OCI-LY1 (cell line): ENCODE measurements around the gene LNPEP.

ENCODE experiments used
- H2AFZ ChIP-seq: fragments of 200-600 bp; sonication (generic), shearing (Covaris generic); 2 replicates; pipeline ENCODE4 v1.6.0; 2014; ENCODE audit warnings: antibody characterized with exemption, mild to moderate bottlenecking, low read length
- H3F3A ChIP-seq: fragments of 200-600 bp; sonication (generic), shearing (Covaris generic); 2 replicates; pipeline ENCODE4 v1.6.0; 2014; ENCODE audit warnings: mild to moderate bottlenecking, antibody characterized with exemption, low read length, moderate library complexity; ENCODE audit not compliant: insufficient read depth
- H3K27ac ChIP-seq: fragments of 200-600 bp; sonication (generic); 2 replicates; pipeline ENCODE4 v1.5.1; 2014; ENCODE audit warnings: low read length, mixed run types, mild to moderate bottlenecking, low read depth; ENCODE audit not compliant: poor library complexity, severe bottlenecking
- H3K27me3 ChIP-seq: fragments of 200-600 bp; sonication (generic); 2 replicates; pipeline ENCODE4 v1.6.0; 2014; ENCODE audit warnings: antibody characterized with exemption, mild to moderate bottlenecking, low read length, moderate library complexity; ENCODE audit not compliant: insufficient read depth
- H3K36me3 ChIP-seq: fragments of 200-600 bp; sonication (generic); 2 replicates; pipeline ENCODE4 v1.6.1; 2014; ENCODE audit warnings: mild to moderate bottlenecking, antibody characterized with exemption, low read length, moderate library complexity, mixed read lengths; ENCODE audit not compliant: insufficient read depth
- H3K4me1 ChIP-seq: fragments of 200-600 bp; sonication (generic); 2 replicates; pipeline ENCODE4 v1.5.1; 2014; ENCODE audit warnings: mild to moderate bottlenecking, low read length, moderate library complexity; ENCODE audit not compliant: insufficient read depth, severe bottlenecking
- H3K4me2 ChIP-seq: fragments of 200-600 bp; sonication (generic), shearing (Covaris generic); 2 replicates; pipeline ENCODE4 v1.6.1; 2014; ENCODE audit warnings: low read length
- H3K4me3 ChIP-seq: fragments of 200-600 bp; sonication (generic); 2 replicates; pipeline ENCODE4 v1.5.1; 2014; ENCODE audit warnings: low read length, low read depth, mild to moderate bottlenecking, mixed read lengths; ENCODE audit not compliant: poor library complexity, severe bottlenecking
- H3K79me2 ChIP-seq: fragments of 200-600 bp; shearing (Covaris generic); 2 replicates; pipeline ENCODE4 v1.6.1; 2016; ENCODE audit warnings: mixed run types, low read length, mixed read lengths; ENCODE audit not compliant: insufficient read depth
- H3K9ac ChIP-seq: fragments of 200-600 bp; sonication (generic), shearing (Covaris generic); 2 replicates; pipeline ENCODE4 v1.6.1; 2014; ENCODE audit warnings: mild to moderate bottlenecking, low read length, mixed read lengths
- H3K9me2 ChIP-seq: fragments of 200-600 bp; sonication (generic), shearing (Covaris generic); 2 replicates; pipeline ENCODE4 v1.6.1; 2014; ENCODE audit warnings: low read depth, mild to moderate bottlenecking, low read length, mixed read lengths
- H3K9me3 ChIP-seq: fragments of 200-600 bp; shearing (Covaris generic); 2 replicates; pipeline ENCODE4 v1.6.1; 2014; ENCODE audit warnings: low read length, mixed read lengths
- H4K20me1 ChIP-seq: fragments of 200-600 bp; sonication (generic), shearing (Covaris generic); 2 replicates; pipeline ENCODE4 v1.6.0; 2016; ENCODE audit warnings: mild to moderate bottlenecking, low read length; ENCODE audit not compliant: insufficient read depth
- EZH2 ChIP-seq: fragments of 200-600 bp; sonication (generic), shearing (Covaris generic); IDR thresholded peaks from 2 replicates; pipeline ENCODE4 v1.8.0; 2017; ENCODE audit warnings: borderline replicate concordance, mixed run types, mild to moderate bottlenecking, antibody characterized with exemption, low read length, moderate library complexity, mixed read lengths
- TF ChIP-seq, protein P1 (sequence below): fragments of 200-600 bp; sonication (generic), shearing (Covaris generic); IDR thresholded peaks from 2 replicates; pipeline ENCODE4 v1.5.1; 2017; ENCODE audit warnings: mild to moderate bottlenecking, antibody characterized with exemption, low read length, moderate library complexity, mixed read lengths

The LNPEP gene

DNA sequence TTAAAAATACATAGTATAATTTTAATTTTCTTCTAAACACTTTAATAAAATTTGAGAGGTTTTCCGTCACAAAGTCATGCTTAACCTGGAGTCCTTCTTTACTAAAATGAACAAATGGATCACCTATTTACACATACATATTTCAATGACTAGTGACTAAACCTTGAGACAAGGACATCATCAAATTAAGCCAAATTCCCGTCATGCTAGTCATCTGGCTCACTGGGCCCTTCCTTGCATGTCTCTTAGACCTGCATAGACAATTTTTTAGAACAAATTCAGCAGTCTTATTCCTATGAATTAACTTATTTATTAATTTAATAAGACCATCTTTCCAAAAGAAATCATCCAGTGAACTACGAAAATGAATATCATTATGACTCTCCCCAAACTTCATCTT is 33.0 kb upstream of the LNPEP start:
- Histone ChIP-seq H3F3A (no peaks in the 10 kb centered on the region), H3K79me2 (no peaks in the 10 kb centered on the region), H3K9me2 (no peaks in the 10 kb centered on the region), H3K9me3 (no peaks in the 10 kb centered on the region), H3K9ac (no peak overlapping the region), H3K4me3 (no peak overlapping the region), H3K4me1 (no peaks in the 10 kb centered on the region), H4K20me1 (no peaks in the 10 kb centered on the region), H3K27me3 (no peaks in the 10 kb centered on the region), H3K4me2 (no peak overlapping the region), H3K36me3 (peaks cover 70% of the 10 kb centered on the region), H2AFZ (no peak overlapping the region), H3K27ac (no peak overlapping the region)
- TF ChIP-seq EZH2: no peak
- TF ChIP-seq, protein P1, sequence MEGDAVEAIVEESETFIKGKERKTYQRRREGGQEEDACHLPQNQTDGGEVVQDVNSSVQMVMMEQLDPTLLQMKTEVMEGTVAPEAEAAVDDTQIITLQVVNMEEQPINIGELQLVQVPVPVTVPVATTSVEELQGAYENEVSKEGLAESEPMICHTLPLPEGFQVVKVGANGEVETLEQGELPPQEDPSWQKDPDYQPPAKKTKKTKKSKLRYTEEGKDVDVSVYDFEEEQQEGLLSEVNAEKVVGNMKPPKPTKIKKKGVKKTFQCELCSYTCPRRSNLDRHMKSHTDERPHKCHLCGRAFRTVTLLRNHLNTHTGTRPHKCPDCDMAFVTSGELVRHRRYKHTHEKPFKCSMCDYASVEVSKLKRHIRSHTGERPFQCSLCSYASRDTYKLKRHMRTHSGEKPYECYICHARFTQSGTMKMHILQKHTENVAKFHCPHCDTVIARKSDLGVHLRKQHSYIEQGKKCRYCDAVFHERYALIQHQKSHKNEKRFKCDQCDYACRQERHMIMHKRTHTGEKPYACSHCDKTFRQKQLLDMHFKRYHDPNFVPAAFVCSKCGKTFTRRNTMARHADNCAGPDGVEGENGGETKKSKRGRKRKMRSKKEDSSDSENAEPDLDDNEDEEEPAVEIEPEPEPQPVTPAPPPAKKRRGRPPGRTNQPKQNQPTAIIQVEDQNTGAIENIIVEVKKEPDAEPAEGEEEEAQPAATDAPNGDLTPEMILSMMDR: no peak

DNA sequence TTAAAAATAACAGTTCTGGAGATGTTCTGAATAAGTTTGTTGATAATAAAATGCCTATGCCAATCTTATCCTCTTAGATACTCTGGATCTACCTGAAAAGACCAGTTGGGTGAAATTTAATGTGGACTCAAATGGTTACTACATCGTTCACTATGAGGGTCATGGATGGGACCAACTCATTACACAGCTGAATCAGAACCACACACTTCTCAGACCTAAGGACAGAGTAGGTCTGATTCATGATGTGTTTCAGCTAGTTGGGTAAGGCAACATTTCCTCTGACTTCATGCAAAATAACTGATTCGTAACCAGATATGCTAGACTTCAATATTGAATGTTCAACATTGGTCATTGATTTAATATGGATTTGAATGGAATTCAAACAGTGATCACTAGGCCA is 32.6 kb upstream of the LNPEP start:
- H3F3A ChIP-seq: no peaks in the 10 kb centered on the region
- H3K27me3 ChIP-seq: no peaks in the 10 kb centered on the region
- H3K4me2 ChIP-seq: no peak overlapping the region
- H3K4me1 ChIP-seq: no peaks in the 10 kb centered on the region
- H3K79me2 ChIP-seq: no peaks in the 10 kb centered on the region
- TF ChIP-seq EZH2: no peak
- TF ChIP-seq, protein P1: no peak
- no peak overlapping the region for H3K27ac ChIP-seq
- H3K36me3 ChIP-seq: peaks cover 74% of the 10 kb centered on the region
- no peak overlapping the region for H3K4me3 ChIP-seq
- H3K9me2 ChIP-seq: no peaks in the 10 kb centered on the region
- no peaks in the 10 kb centered on the region for H3K9me3 ChIP-seq
- H2AFZ ChIP-seq: no peak overlapping the region
- H4K20me1 ChIP-seq: no peaks in the 10 kb centered on the region
- H3K9ac ChIP-seq: no peak overlapping the region

DNA sequence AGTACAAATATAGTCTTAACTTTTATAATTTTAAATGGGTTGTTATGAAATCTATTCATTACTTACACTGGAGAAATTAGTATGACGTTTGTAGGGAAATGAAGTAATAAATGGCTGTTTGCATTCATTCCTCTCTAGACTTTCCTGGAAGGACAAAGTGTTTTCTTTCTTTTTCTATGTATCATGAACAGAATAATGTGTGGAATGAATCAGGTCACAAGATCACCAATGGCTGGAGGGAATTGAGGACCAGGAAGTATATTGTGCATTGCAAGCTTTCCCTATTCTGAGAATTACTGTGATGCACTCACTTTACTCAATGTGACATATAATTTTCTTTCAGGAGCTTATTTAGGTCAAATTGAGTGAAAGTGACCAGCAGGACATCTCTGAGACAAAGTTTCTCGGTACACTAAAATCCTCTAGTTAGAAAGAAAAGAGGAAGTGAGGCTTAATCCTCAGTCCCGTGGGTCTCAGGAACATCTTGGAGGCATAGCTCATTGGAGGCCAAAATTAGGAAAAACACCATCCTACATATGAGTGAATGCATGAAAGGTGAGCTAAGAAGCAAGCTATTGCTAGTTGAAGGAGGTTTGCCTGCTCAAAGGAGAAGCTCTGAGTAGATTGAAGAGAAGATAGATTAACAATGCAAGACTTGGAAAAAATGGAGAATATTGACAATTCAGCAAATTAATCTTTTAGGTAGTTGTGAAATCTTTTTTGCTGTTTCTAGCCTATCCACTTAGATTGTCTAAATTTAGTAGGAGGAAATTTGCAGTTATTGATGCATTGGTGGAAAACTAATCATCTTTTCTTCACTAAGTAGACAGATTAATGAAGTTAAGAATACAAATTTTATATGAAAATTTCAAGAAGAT is 31.6 kb upstream of the LNPEP start:
- no peak overlapping the region for H3K27ac ChIP-seq
- no peaks in the 10 kb centered on the region for H3K9me3 ChIP-seq
- no peak overlapping the region for H3K9ac ChIP-seq
- no peaks in the 10 kb centered on the region for H3F3A ChIP-seq
- no peaks in the 10 kb centered on the region for H3K27me3 ChIP-seq
- no peak for TF ChIP-seq EZH2
- TF ChIP-seq, protein P1: no peak
- no peak overlapping the region for H2AFZ ChIP-seq
- no peaks in the 10 kb centered on the region for H4K20me1 ChIP-seq
- H3K79me2 ChIP-seq: no peaks in the 10 kb centered on the region
- no peaks in the 10 kb centered on the region for H3K9me2 ChIP-seq
- H3K4me2 ChIP-seq: no peak overlapping the region
- H3K4me3 ChIP-seq: no peak overlapping the region
- H3K36me3 ChIP-seq: peaks cover 76% of the 10 kb centered on the region
- no peaks in the 10 kb centered on the region for H3K4me1 ChIP-seq
